Tibial nerve (tissue), 4 donors: ENCODE data around the gene MRTFB. TPM values are rescaled to one million over a fixed set of nuclear protein-coding genes. Genes with fewer than 3 reads are reported as not detected.
"Not testable (repeated sequence)": the region's sequence is repeated elsewhere in the genome, so short reads cannot be mapped to it uniquely, and the experiment has no call there.

ENCODE experiments used
- DNase-seq, 2 donors: peaks; one replicate each; pipeline ENCODE4 v3.0.0-alpha.2; 2019; ENCODE audit warnings: low spot score in 2 of 2
- H3K27ac ChIP-seq, 4 donors: fragments of 200-600 bp; sonication (generic) in 3 of 4; one replicate each; pipeline ENCODE4 v1.5.1; 2017 to 2019; ENCODE audit warnings: mild to moderate bottlenecking in 1 of 4
- H3K27me3 ChIP-seq, 2 donors: fragments of 200-600 bp; sonication (generic) in 1 of 2; one replicate each; pipeline versions ENCODE4 v1.5.1 to v1.6.0; 2017 to 2019
- H3K36me3 ChIP-seq, 3 donors: fragments of 200-600 bp; sonication (generic); one replicate each; pipeline ENCODE4 v1.5.1; 2018 to 2019
- H3K4me1 ChIP-seq, 4 donors: fragments of 200-600 bp; sonication (generic) in 3 of 4; one replicate each; pipeline ENCODE4 v1.5.1; 2017 to 2019
- H3K4me3 ChIP-seq, 4 donors: fragments of 200-600 bp; sonication (generic) in 3 of 4; one replicate each; pipeline ENCODE4 v1.5.1; 2017 to 2019; ENCODE audit warnings: mild to moderate bottlenecking in 1 of 4, moderate library complexity in 1 of 4
- H3K9me3 ChIP-seq, 4 donors: fragments of 200-600 bp; sonication (generic) in 3 of 4; one replicate each; pipeline ENCODE4 v1.5.1; 2017 to 2019
- EP300 ChIP-seq, 2 donors: sonication (generic); formaldehyde crosslinking; IDR thresholded peaks; one replicate each; pipeline ENCODE4 v1.6.1; 2017; ENCODE audit warnings: antibody characterized with exemption in 2 of 2, mild to moderate bottlenecking in 1 of 2
- POLR2A ChIP-seq, 2 donors: fragments of 450-650 bp; IDR thresholded peaks; one replicate each; pipeline ENCODE4 v1.6.1; 2017; ENCODE audit warnings: antibody characterized with exemption in 2 of 2, mild to moderate bottlenecking in 2 of 2, moderate library complexity in 2 of 2
- WGBS, 2 donors: methylation state at CpG; one replicate each; pipeline ENCODE4 v1.1.5; 2018; 5-methylcytosine and 5-hydroxymethylcytosine counted together
- total RNA-seq, 4 donors: library from RNA; depleted of rRNA; stranded (reverse); fragments of >200 nt; gene quantifications; one replicate each; pipeline ENCODE4 v1.1.0, GENCODE V29; 2016
- TF ChIP-seq, protein P1 (sequence below), 5 experiments: fragments of 200-600 bp in 3 of 5; fragments of 450-650 bp in 2 of 5; sonication (generic) in 3 of 5; IDR thresholded peaks; one replicate each; pipeline ENCODE4 v1.5.1; 2016 to 2019; ENCODE audit warnings: antibody characterized with exemption in 5 of 5, mild to moderate bottlenecking in 3 of 5, moderate library complexity in 2 of 5

The MRTFB gene
- total RNA-seq, 4 donors from 2014 or later: 35.6 to 76.9 (median 61.8) TPM

DNA sequence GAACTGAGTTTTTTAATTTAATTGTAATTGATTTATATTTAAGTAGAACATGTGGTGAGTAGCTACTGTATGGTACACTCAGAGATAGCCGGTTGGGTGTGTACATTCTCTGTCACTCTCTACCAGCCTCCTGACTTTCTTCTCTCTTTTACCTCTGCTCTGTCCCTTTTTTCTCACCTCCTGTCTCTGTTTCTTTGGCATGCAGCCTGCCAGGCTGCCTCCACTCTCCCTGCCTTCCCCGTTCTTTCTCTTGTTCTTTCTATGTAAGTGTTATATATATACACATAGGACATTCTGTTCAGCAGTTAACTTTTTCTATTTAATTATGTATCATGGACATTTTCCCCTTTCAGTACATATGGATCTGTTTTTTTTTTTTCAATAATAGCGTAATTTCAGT, 50.8 kb downstream of the MRTFB start:
- Histone ChIP-seq H3K27ac (no peak overlapping the region), H3K4me1 (peaks cover 0 to 6% (median 0%) of the 10 kb centered on the region in 4 donors), H3K4me3 (no peak overlapping the region), H3K36me3 (no peaks in the 10 kb centered on the region), H3K27me3 (no peaks in the 10 kb centered on the region), H3K9me3 (peaks cover 0 to 4% (median 0%) of the 10 kb centered on the region in 4 donors)
- 87 to 93% methylated on average over 3 of the region's 3 CpGs for WGBS, 2 donors
- DNase-seq: no peak
- TF ChIP-seq POLR2A (IDR thresholded peaks at IDR 0.05): no peak
- TF ChIP-seq, protein P1, sequence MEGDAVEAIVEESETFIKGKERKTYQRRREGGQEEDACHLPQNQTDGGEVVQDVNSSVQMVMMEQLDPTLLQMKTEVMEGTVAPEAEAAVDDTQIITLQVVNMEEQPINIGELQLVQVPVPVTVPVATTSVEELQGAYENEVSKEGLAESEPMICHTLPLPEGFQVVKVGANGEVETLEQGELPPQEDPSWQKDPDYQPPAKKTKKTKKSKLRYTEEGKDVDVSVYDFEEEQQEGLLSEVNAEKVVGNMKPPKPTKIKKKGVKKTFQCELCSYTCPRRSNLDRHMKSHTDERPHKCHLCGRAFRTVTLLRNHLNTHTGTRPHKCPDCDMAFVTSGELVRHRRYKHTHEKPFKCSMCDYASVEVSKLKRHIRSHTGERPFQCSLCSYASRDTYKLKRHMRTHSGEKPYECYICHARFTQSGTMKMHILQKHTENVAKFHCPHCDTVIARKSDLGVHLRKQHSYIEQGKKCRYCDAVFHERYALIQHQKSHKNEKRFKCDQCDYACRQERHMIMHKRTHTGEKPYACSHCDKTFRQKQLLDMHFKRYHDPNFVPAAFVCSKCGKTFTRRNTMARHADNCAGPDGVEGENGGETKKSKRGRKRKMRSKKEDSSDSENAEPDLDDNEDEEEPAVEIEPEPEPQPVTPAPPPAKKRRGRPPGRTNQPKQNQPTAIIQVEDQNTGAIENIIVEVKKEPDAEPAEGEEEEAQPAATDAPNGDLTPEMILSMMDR (IDR thresholded peaks at IDR 0.05): no peak
- TF ChIP-seq EP300 (IDR thresholded peaks at IDR 0.05): no peak

DNA sequence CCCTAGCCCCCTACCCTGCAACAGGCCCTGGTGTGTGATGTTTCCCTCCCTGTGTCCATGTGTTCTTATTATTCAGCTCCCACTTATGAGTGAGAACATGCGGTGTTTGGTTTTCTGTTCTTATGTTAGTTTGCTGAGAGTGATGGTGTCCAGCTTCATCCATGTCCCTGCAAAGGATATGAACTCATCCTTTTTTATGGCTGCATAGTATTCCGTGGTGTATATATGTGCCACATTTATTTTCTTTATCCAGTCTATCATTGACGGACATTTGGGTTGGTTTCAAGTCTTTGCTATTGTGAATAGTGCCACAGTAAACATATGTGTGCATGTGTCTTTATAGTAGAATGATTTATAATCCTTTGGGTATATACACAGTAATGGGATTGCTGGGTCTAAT, 51.3 kb downstream of the MRTFB start:
- H3K27me3 ChIP-seq, DNase-seq, H3K9me3 ChIP-seq, H3K4me1 ChIP-seq, H3K36me3 ChIP-seq, H3K27ac ChIP-seq, H3K4me3 ChIP-seq: not testable (repeated sequence)
- 96 to 97% methylated on average over 3 of the region's 3 CpGs for WGBS, 2 donors

GRCh38 chr16:14125000-14125681, 54.0 kb downstream of the MRTFB start:
- Histone ChIP-seq H3K4me1 (peaks cover 0 to 6% (median 0%) of the 10 kb centered on the region in 4 donors), H3K27ac (no peak overlapping the region), H3K9me3 (no peaks in the 10 kb centered on the region), H3K4me3 (no peak overlapping the region), H3K27me3 (no peaks in the 10 kb centered on the region), H3K36me3 (no peaks in the 10 kb centered on the region)
- TF ChIP-seq POLR2A (IDR thresholded peaks at IDR 0.05) (no peak), EP300 (IDR thresholded peaks at IDR 0.05) (no peak)
- TF ChIP-seq, protein P1 (IDR thresholded peaks at IDR 0.05): no peak
- DNase-seq: no peak
- 68 to 72% methylated on average over 5 of the region's 5 CpGs for whole genome bisulfite sequencing, 2 donors

GRCh38 chr16:14125708-14126107, 54.6 kb downstream of the MRTFB start:
- WGBS, 2 donors: 67 to 76% methylated on average over 3 of the region's 3 CpGs
- no peak overlapping the region for H3K4me3 ChIP-seq
- no peak for DNase-seq
- no peak overlapping the region for H3K27ac ChIP-seq
- H3K4me1 ChIP-seq: peaks cover 0 to 6% (median 0%) of the 10 kb centered on the region in 4 donors
- TF ChIP-seq POLR2A (IDR thresholded peaks at IDR 0.05) (no peak), EP300 (IDR thresholded peaks at IDR 0.05) (no peak)
- TF ChIP-seq, protein P1 (IDR thresholded peaks at IDR 0.05): no peak
- H3K36me3 ChIP-seq: no peaks in the 10 kb centered on the region
- H3K27me3 ChIP-seq: no peaks in the 10 kb centered on the region
- no peaks in the 10 kb centered on the region for H3K9me3 ChIP-seq

DNA sequence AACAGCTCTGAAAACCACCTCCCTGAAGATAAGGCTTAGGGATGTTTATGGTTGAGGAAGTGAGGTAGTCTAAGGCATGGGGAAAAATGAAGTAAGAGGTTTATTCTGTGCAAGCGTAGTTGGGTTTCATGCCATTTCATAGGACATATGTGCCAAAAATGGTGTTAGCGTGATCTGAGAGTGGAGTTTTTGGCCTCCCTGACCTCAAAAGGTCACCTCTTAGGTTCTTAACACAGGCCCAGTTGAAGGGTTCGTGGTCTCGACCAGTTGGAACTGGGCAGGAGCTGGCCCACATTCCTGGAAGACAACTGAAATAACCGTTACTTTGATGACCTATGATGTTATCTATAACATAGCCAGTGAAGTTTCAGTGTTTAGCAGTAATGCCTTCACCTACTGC, 57.0 kb downstream of the MRTFB start:
- 90 to 91% methylated on average over 5 of the region's 5 CpGs for WGBS, 2 donors
- no peak for DNase-seq
- TF ChIP-seq, protein P1 (IDR thresholded peaks at IDR 0.05): no peak
- no peak for TF ChIP-seq EP300 (IDR thresholded peaks at IDR 0.05)
- no peak for TF ChIP-seq POLR2A (IDR thresholded peaks at IDR 0.05)
- H3K27me3 ChIP-seq: no peaks in the 10 kb centered on the region
- H3K27ac ChIP-seq: no peak overlapping the region
- no peak overlapping the region for H3K4me3 ChIP-seq
- peaks cover 0 to 6% (median 0%) of the 10 kb centered on the region in 4 donors for H3K4me1 ChIP-seq
- H3K36me3 ChIP-seq: no peaks in the 10 kb centered on the region
- no peaks in the 10 kb centered on the region for H3K9me3 ChIP-seq
